Measurements from ENCODE around the gene NAA38. TPM values are rescaled to one million over a fixed set of nuclear protein-coding genes. Genes with fewer than 3 reads are reported as not detected.

The NAA38 gene
- total RNA-seq, 1 experiment from 2014 or later, result 46.3 TPM

- TF ChIP-seq, protein P1, sequence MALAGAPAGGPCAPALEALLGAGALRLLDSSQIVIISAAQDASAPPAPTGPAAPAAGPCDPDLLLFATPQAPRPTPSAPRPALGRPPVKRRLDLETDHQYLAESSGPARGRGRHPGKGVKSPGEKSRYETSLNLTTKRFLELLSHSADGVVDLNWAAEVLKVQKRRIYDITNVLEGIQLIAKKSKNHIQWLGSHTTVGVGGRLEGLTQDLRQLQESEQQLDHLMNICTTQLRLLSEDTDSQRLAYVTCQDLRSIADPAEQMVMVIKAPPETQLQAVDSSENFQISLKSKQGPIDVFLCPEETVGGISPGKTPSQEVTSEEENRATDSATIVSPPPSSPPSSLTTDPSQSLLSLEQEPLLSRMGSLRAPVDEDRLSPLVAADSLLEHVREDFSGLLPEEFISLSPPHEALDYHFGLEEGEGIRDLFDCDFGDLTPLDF (CRISPR knock-in tag; IDR thresholded peaks at IDR 0.05), result no peak
- no peak for TF ChIP-seq MXD4 (CRISPR knock-in tag; IDR thresholded peaks at IDR 0.05; ENCODE audit: borderline replicate concordance)
- no peak for TF ChIP-seq FOXK1 (CRISPR knock-in tag; IDR thresholded peaks at IDR 0.05)
- no peak for TF ChIP-seq GTF2I (CRISPR knock-in tag; conservative IDR thresholded peaks at IDR 0.05)
- TF ChIP-seq RELA (CRISPR knock-in tag; IDR thresholded peaks at IDR 0.05; ENCODE audit: borderline replicate concordance), result no peak
- no peak for TF ChIP-seq ZNF219 (CRISPR knock-in tag; IDR thresholded peaks at IDR 0.05; ENCODE audit: borderline replicate concordance)
- no peak; the same call in 1 of the 2 replicates for TF ChIP-seq ARID4B (CRISPR knock-in tag; IDR thresholded peaks at IDR 0.05; ENCODE audit: borderline replicate concordance)
- no peak for TF ChIP-seq TP53 (CRISPR knock-in tag; IDR thresholded peaks at IDR 0.05)
- TF ChIP-seq ATF3 (CRISPR knock-in tag; conservative IDR thresholded peaks at IDR 0.05), result no peak
- TF ChIP-seq ZNF423 (CRISPR knock-in tag; IDR thresholded peaks at IDR 0.05), result no peak
- TF ChIP-seq ZNF263 (CRISPR knock-in tag; IDR thresholded peaks at IDR 0.05; ENCODE audit: low read depth), result no peak
- no peak for TF ChIP-seq FOXP4 (CRISPR knock-in tag; IDR thresholded peaks at IDR 0.05)
- no peak for TF ChIP-seq HMGXB4 (CRISPR knock-in tag; IDR thresholded peaks at IDR 0.05)
- no peak for TF ChIP-seq RORB (CRISPR knock-in tag; IDR thresholded peaks at IDR 0.05)
- TF ChIP-seq, protein P2, sequence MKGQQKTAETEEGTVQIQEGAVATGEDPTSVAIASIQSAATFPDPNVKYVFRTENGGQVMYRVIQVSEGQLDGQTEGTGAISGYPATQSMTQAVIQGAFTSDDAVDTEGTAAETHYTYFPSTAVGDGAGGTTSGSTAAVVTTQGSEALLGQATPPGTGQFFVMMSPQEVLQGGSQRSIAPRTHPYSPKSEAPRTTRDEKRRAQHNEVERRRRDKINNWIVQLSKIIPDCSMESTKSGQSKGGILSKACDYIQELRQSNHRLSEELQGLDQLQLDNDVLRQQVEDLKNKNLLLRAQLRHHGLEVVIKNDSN (CRISPR knock-in tag; IDR thresholded peaks at IDR 0.05), result peak; percentile 73; the same call in 1 of the 2 replicates
- TF ChIP-seq USF2 (CRISPR knock-in tag; IDR thresholded peaks at IDR 0.05), result peak; percentile 61
- no peak for TF ChIP-seq ATF1 (CRISPR knock-in tag; IDR thresholded peaks at IDR 0.05)
- TF ChIP-seq PREB (CRISPR knock-in tag; IDR thresholded peaks at IDR 0.05; ENCODE audit: borderline replicate concordance), result no peak
- TF ChIP-seq CBFB (CRISPR knock-in tag; IDR thresholded peaks at IDR 0.05; ENCODE audit: low read depth), result no peak
- no peak for TF ChIP-seq ZNF138 (CRISPR knock-in tag; conservative IDR thresholded peaks at IDR 0.05)
- TF ChIP-seq, protein P3, sequence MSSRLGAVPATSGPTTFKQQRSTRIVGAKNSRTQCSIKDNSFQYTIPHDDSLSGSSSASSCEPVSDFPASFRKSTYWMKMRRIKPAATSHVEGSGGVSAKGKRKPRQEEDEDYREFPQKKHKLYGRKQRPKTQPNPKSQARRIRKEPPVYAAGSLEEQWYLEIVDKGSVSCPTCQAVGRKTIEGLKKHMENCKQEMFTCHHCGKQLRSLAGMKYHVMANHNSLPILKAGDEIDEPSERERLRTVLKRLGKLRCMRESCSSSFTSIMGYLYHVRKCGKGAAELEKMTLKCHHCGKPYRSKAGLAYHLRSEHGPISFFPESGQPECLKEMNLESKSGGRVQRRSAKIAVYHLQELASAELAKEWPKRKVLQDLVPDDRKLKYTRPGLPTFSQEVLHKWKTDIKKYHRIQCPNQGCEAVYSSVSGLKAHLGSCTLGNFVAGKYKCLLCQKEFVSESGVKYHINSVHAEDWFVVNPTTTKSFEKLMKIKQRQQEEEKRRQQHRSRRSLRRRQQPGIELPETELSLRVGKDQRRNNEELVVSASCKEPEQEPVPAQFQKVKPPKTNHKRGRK (CRISPR knock-in tag; IDR thresholded peaks at IDR 0.05; ENCODE audit: borderline replicate concordance), result no peak
- TF ChIP-seq IRF1 (CRISPR knock-in tag; IDR thresholded peaks at IDR 0.05), result no peak
These were observed 15.4 kb downstream of the NAA38 start (continued) for GRCh38 chr17:7841915-7842379.

Measured in WTC11 (cell line).